Fibroblast of skin of back (primary cell): ENCODE measurements around the gene CAVIN1. TPM values are rescaled to one million over a fixed set of nuclear protein-coding genes. Genes with fewer than 3 reads are reported as not detected.
A peak's percentile ranks its signal among the peaks of the same experiment; 100 is the strongest.
"Not testable (repeated sequence)": the region's sequence is repeated elsewhere in the genome, so short reads cannot be mapped to it uniquely, and the experiment has no call there.

Source experiments
- DNase-seq: peaks from one replicate; pipeline ENCODE4 v3.0.0-alpha.2; 2013
- polyA plus RNA-seq, 2 experiments: library from polyadenylated mRNA; unstranded; fragments of 120-200 nt; gene quantifications; one replicate each; pipeline ENCODE4 v1.2.1, GENCODE V29; 2013; ENCODE audit not compliant: insufficient read length in 2 of 2

Gene CAVIN1, protein sequence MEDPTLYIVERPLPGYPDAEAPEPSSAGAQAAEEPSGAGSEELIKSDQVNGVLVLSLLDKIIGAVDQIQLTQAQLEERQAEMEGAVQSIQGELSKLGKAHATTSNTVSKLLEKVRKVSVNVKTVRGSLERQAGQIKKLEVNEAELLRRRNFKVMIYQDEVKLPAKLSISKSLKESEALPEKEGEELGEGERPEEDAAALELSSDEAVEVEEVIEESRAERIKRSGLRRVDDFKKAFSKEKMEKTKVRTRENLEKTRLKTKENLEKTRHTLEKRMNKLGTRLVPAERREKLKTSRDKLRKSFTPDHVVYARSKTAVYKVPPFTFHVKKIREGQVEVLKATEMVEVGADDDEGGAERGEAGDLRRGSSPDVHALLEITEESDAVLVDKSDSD
- polyA plus RNA-seq (2013, experiment 1 of 2; ENCODE audit: insufficient read length), result 1,103 TPM
- polyA plus RNA-seq (2013, experiment 2 of 2; ENCODE audit: insufficient read length), result 1,530 TPM

DNA sequence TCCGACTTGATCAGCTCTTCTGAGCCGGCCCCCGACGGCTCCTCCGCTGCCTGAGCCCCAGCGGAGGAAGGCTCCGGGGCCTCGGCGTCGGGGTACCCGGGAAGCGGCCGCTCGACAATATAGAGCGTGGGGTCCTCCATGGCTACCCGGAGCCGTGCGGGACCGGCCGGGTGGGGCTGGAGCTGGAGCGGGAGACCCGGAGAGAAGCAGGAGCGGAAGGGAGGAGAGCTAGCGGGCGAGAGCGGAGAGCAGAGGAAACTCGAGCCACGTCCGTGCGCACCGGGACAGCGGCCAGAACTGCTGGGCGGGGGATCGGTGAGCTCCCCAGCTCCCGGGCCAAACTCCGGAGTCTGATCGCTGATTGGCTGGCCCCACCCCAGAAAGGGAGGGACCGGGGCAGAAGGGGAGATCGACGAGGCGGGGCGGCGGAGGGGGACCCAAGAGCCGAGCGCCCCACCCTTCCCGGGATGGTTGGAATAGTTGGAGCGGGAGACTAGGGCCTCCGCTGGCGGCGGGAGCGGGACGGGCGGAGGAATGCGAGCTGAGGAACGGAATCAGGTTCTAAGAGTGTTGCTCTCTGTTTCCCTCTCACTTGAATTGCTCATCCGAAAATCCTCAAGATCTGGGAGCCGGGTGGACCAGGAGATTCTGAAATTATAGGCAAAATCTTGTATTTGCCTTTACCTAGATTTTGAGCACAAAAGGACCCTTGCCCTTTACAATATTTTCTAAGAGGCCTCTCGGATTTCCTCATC is at the start of gene CAVIN1:
Gene CAVIN1, minus strand, starts transcription at position 299 of the 755 bp plus-strand sequence. Its CDS starts 159 bp downstream, at position 140.
- peak; percentile 99 for DNase-seq

DNA sequence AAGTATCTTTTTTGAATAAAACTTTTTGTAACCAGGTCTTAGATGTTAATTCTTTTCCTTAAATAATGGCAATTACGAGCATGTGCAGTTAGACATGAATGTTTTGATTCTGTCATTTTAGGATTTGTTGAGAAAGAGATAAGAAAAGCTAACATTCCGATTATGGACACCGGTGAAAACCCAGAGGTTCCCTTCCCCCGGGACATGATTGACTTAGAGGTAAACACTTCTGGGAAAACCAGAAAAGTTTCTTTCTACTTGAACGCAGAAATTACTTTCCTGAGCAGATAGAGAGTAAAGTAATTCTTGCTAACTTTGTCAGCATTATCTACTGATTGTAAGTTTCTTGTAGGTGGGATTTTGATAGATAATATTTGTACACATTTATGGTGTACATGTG is 44.8 kb upstream of the CAVIN1 start:
- DNase-seq, result no peak

DNA sequence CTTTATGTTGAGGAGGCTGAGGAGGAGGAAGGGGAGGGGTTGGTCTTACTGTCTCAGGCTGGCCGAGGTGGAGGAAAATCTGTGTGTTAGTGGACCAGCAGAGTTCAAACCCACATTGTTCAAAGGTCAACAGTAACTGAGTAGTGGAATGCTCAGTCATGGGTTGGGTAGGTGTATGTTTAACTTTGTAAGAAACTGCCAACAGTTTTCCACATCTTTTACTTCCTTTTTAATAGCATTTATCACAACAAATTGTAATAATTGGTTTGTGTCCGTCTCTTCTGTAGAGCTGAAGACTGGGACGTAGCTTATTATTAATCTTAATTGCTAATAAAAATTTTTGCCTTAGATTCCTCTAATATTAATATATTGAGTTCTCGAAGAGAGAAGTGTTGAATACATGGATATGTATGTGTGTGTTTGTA is 40.9 kb upstream of the CAVIN1 start:
- DNase-seq, result no peak

DNA sequence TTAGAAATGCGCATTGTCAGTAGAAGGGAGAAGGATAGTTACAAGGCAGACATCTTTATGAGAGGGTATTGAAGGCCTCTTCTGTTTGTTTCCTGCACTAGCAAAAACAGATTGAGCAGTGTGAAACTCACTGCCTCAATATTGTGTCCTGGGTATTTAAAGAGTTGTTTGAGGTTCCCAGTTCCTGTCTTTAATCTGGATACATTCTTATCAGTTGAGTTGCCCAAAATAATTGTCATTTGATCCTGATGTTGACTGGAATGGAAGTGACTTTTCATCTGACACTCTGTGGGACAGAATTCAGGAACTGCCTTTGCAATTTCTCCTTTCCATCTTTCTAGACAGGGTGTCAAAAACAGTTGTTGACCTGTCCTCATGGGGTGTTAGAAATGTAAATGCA is 37.3 kb upstream of the CAVIN1 start:
- peak; percentile 40 for DNase-seq

DNA sequence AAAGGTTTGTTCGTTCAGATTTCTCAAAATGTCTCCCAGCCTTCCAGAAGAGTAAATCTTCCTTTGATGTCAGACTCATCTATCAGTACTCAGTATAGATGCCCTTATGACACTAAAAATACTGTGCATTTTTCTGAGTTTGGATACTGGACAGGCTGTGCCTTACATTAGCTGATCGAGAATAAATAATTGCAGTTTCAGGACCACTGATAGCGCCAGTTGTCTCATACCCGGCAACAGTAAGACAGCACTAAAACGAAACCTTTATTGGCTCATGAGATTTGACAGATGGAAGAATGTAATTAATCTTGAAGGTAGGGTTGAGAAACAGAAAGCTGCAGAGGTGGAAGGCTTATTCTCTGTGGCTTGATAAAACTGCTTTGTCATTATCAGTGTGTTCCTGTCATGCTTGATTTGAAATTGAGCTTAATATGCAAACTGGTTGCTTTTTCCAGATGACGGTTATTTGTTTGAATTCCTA is 36.8 kb upstream of the CAVIN1 start:
- peak; percentile 59 for DNase-seq

DNA sequence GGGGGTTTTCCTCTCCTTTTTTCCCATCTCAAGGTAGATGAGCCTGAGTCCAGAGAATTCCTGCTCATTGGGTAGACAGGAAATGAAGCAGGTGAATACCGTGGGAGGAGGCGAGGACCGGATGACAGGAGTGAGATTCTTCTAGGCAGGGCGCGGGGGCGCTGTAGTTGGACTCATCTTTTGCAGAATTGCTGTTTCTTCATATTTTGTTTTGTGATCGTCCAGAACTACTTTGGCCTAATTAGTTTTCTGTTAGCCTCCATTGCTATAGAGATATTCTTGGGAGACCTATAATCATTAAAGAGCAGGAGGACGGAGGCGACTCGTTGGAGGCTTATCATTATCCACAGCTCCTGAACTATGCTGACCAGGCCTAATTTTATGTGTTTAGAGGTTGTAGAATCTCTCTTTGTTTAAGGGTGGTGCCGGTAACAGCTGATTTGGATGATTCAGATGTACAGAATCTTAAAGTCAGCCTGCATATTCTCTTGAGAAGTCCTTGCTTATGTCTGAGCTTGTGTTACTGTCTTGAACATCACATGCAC is 36.3 kb upstream of the CAVIN1 start:
- DNase-seq, result peak; percentile 54

DNA sequence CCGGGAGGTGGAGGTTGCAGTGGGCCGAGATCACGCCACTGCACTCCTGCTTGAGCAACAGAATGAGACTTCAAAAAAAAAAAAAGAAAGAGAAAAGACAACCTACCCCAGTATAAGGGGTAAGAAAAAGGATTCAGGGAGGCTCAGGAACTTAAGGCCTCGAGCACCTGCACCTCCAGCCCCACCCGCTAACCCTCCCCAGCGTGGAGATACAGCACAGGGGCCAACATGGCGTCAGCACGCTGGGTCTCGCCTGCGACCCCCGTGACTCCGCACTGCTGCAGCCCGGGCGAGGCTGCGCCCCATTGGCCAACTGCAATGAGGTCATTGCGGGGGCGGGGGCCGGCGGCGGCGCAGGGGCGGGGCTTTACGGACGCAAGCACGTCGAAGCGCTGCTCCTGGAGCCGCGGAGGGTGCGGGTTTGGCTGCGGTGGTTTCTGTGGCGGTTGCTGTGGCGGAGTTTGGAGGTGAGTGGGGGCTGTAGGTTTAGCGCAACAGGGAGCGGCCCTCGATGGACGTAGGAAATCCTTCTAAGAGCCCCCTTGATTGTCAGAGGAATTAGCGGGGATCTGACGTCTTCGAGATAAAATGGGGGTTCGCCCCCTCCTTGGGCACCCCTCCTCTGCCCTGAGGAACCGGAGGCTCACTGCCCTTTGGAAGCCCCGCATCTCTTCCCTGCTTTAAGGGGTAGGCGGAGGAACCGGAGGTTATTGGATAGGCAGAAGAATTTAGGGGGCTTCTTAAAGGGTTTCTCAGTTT is 35.6 kb upstream of the CAVIN1 start, which contains the start of gene ATP6V0A1:
Gene ATP6V0A1, plus strand, starts transcription at position 382 of the 759 bp plus-strand sequence. CDS start 2,017 bp downstream, outside the sequence.
- DNase-seq, result peak; percentile 82

DNA sequence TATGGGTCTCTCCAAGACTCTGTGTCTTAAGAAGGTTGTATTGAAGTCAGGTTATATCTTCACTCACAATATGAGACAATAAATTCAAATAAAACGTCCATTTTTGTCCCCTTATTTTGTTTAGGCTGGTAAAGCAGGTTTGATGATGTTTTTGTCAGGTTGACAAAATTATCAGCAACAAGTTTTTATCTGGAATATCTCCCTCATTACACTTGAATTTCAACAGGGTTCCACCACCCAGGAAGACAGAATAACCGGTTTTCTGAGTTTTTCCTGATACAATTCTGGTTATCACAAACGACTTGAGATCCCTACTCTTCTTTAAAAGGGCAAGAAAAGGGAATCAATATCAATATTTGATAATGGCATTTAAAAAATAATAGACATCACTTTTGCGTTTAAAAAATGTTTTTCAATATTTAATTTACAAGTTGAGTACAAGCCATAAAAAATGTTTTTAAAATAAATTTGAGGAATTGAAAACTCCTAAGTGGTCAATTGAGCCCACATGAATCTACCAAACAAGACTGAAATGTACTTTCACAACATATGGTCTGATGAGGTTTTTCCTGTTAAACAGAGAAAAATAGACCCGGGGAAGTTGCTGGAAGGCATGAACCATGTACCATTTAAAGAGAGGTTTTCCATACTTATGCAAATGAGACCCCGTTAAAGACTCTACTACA is 34.2 kb upstream of the CAVIN1 start:
- DNase-seq, result no peak

DNA sequence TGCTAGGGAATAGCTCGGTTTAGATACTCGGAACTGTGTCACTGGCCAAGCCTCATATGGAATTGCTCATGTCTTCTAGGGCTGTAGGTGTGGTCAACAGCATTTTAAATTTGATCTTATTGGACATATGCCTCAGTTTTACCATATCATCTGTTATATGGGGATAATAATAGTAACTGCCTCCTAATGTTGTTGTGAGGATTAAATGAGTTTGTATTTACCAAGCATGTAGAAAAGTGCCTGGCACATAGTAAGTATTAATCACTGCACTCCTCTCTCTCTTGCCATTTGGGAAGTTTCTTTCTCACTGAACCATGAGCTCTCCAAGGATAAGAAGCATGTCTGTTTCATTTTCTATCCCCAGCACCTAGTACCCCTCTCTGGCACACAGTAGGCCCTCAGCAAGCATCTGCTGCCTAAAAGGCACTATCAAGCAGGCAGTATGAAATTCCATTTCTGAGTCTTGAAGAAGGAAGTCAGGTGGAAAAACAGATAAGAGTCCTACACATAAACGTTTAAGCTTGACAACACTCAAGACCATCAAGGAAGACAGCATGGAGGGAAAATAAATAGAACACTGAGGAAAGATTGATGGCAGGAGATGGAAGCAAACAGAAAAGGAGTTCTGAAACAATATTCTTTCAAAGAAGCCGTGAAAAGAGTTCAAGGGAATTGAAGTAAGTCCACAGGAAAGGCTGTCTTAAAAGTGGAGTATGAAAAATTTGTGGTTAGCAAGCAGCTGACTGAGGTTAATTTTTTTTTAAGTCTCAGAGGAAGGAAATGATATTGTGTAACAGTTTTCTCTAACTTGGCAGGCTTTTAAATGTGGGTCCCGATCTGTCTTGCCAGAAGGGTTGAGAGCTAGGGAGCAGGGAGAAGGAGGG is 33.4 kb upstream of the CAVIN1 start:
- peak; percentile 68 for DNase-seq

DNA sequence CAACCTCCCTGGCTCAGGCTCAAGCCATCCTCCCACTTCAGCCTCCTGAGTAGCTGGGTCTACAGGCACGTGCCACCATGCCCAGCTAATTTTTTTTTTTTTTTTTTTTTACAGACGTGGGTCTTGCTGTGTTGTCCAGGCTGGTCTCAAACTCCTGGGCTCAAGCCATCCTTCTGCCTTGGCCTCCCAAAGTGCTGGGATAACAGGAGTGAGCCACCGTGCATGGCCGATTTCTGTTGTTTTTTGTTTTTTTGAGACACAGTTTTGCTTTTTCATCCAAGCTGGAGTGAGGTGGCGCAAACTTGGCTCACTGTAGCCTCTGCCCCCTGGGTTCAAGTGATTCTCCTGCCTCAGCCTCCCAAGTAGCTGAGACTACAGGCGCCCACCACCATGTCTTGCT is 31.9 kb upstream of the CAVIN1 start:
- DNase-seq, result not testable (repeated sequence)

DNA sequence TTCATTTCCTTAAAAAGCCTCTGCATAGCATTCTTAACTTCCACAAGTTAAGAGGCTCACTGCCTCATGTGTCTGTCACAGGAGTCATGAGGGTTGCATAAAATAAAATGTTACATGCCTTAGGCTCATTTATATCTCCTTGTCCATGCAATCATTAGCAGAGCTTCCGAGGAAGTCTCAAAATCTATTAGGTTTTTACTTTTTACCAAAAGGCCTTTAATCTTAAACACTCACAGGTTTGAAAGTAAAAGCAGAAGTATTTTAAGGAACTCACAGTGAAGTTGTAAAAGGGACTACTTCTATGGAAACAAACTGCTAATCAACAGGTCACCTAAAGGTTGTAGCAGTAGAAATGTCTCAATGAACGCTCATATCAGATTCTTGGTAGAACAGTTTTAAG is 30.4 kb upstream of the CAVIN1 start:
- DNase-seq, result no peak

DNA sequence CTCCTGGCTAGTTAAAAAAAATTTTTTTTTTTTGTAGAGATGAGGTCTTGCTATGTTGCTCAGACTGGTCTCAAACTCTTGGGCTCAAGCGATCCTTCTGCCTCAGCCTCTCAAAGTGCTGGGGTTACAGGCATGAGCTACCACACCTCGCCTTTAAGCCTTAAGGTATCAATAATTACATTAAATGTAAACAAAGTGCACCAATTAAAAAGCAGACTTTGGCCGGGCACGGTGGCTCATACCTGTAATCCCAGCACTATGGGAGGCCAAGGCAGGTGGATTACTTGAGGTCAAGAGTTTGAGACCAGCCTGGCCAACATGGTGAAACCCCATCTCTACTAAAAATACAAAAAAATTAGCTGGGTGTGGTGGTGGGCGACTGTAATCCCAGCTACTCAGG is 28.2 kb upstream of the CAVIN1 start:
- not testable (repeated sequence) for DNase-seq

DNA sequence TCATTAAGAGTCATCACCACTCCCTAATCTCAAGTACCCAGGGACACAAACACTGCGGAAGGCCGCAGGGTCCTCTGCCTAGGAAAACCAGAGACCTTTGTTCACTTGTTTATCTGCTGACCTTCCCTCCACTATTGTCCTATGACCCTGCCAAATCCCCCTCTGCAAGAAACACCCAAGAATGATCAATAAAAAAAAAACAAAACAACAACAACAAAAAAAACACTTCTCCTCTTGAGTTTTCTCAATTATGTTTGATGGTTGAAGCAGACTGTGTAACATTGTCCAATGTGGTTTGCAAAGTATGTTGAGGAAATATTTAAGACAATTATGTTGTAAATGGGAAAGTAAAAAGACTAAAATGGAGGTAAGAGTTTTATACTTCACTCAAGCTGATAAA is 26.8 kb upstream of the CAVIN1 start:
- not testable (repeated sequence) for DNase-seq

DNA sequence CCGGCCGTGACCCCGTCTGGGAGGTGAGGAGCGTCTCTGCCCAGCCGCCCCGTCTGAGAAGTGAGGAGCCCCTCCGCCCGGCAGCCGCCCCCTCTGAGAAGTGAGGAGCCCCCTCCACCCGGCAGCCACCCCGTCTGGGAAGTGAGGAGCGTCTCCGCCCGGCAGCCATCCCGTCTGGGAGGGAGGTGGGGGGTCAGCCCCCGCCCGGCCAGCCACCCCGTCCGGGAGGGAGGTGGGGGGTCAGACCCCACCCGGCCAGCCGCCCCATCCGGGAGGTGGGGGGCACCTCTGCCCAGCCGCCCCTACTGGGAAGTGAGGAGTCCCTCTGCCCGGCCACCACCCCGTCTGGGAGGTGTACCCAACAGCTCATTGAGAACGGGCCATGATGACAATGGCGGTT is 26.1 kb upstream of the CAVIN1 start:
- DNase-seq, result not testable (repeated sequence)

DNA sequence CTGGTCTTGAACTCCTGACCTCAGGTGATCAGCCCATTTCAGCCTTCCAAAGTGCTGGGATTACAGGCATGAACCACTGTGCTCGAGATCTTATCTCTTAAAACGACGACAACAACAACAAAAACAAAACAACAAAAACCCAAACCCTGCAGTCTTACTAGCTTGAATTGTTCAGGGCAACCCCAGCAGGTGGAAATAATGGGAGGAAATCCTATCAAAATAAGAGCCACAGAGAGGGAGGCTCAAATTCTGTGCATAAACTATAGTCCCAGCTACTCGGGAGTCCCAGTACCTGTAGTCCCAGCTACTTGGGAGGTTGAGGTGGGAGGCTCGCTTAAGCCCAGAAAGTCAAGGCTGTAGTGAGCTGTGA is 19.1 kb upstream of the CAVIN1 start:
- DNase-seq, result no peak

DNA sequence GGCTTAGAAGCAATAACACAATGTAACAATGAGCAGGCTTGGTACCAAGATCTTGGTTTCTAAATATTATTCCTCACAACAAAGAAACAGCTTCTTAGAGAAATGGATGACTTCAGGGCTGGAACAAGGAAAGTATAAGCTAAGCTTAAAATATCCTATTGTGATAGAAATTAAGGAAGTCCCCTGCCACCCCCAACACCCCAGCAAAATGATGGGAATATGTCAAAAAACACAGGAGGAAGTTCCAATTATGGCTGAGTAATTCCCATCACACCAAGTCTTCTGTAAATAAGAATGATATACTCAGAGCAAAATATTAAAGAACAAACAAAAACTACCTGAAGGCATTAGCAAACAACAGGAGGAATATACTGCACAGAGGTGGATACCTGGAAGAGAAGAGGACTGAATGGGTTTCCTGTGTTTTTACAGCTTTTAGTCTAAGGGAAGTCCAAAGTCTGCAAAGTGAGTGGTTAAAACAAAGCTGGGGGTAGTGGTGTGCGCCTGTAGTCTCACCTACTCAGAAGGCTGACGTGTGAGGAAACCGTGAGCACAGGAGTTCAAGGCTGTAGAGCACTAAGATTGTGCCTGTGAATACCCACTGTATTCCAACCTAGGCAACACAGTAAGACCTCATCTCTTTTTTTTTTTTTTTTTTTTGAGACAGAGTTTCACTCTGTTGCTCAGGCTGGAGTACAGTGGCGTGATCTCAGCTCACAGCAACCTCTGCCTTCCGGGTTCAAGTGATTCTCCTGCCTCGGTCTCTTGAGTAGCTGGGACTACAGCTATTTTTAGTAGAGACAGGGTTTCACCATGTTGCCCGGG is 18.5 kb upstream of the CAVIN1 start:
- DNase-seq, result no peak

DNA sequence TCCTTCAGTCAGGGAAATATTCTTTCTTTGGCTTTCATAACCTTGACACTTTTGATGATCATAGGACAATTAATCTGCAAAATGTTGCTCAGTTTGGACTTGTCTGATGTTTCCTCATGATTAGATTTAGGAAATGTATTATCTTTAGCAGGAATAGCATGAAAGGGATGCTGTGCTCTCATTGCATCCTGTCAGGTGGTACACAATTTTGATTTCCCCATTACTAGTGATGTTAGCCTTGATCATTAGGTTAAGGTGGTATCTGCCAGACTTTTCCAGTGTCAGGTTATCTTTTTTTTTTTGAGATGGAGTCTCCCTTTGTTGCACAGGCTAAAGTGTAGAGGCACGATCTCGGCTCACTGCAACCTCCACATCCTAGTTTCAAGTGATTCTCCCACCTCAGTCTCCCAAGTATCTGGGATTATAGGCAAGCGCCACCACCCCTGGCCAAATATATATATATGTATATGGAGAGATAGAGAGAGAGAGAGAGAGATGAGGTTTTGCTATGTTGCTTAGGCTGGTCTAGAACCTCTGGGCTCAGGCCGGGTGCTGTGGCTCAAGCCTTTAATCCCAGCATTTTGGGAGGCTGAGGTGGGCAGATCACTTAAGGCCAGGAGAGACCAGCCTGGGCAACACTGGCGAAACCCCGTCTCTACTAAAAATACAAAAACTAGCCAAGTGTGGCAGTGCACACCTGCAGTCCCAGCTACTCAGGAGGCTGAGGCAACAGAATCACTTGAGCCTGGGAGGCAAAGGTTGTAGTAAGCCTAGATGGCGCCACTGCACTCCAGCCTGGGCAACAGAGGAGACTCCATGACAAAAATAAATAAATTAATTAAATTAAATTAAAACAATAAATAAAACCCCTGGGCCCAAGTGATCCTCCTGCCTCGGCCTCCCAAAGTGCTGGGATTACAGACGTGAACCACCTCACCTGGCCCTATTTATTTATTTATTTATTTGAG is 15.8 kb upstream of the CAVIN1 start:
- peak; percentile 36 for DNase-seq

DNA sequence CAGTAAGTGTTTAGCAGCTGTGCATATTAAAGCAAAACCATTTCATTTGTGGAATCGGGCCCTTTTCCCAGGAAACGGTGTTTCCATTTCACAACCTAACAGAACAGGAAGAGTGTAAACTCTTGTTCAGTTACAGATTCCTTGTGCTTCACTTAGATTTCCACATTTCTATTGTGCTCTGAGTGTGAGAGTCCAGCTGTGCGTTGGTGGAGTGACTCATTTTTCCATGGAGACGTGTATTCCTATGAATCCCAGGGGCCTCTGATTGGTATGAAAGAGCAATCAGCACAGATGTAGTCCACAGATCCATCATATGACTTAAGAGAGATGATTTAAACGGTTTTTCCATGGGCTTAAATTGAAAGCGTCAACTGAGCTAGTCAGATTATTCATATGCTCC is 13.3 kb upstream of the CAVIN1 start:
- DNase-seq, result peak; percentile 96
